GM23338 (cell line): ENCODE results near the gene SSTR1. TPM values are rescaled to one million over a fixed set of nuclear protein-coding genes. Genes with fewer than 3 reads are reported as not detected.
"Not testable (repeated sequence)": the region's sequence is repeated elsewhere in the genome, so short reads cannot be mapped to it uniquely, and the experiment has no call there.

ENCODE experiments used
- ATAC-seq: fragments of 200-7000 bp; cut with Tn5 transposase; 3 replicates; pipeline ENCODE4 v1.9.1; 2020
- DNase-seq: peaks from one replicate; pipeline ENCODE4 v3.0.0-alpha.2; 2015; ENCODE audit warnings: low spot score
- H2AFZ ChIP-seq: fragments of 200-600 bp; sonication (generic); 2 replicates; pipeline ENCODE4 v1.8.0; 2016; ENCODE audit warnings: antibody characterized with exemption, mild to moderate bottlenecking, moderate library complexity
- H3F3A ChIP-seq: fragments of 200-600 bp; sonication (generic); replicated peaks from 2 replicates; pipeline ENCODE4 v1.8.0; 2017; ENCODE audit warnings: antibody characterized with exemption, mixed run types, low read depth
- H3K27ac ChIP-seq: fragments of 200-600 bp; sonication (generic); 2 replicates; pipeline ENCODE4 v1.6.1; 2016; ENCODE audit warnings: low read depth
- H3K27me3 ChIP-seq: fragments of 200-600 bp; sonication (generic); 2 replicates; pipeline ENCODE4 v1.8.0; 2016; ENCODE audit warnings: mild to moderate bottlenecking, mixed run types, moderate library complexity; ENCODE audit not compliant: insufficient read depth
- H3K36me3 ChIP-seq: fragments of 200-600 bp; sonication (generic); 2 replicates; pipeline ENCODE4 v1.8.0; 2016; ENCODE audit warnings: mild to moderate bottlenecking; ENCODE audit not compliant: insufficient read depth
- H3K4me1 ChIP-seq: fragments of 200-600 bp; sonication (generic); 2 replicates; pipeline ENCODE4 v1.8.0; 2016; ENCODE audit warnings: mild to moderate bottlenecking, moderate library complexity; ENCODE audit not compliant: insufficient read depth
- H3K4me2 ChIP-seq: fragments of 200-600 bp; sonication (generic); 2 replicates; pipeline ENCODE4 v1.7.1; 2017; ENCODE audit warnings: mixed run types
- H3K4me3 ChIP-seq: fragments of 200-600 bp; sonication (generic); 2 replicates; pipeline ENCODE4 v1.6.1; 2016; ENCODE audit warnings: mixed run types
- H3K79me2 ChIP-seq: fragments of 200-600 bp; sonication (generic); replicated peaks from 2 replicates; pipeline ENCODE4 v1.8.0; 2017; ENCODE audit warnings: mild to moderate bottlenecking; ENCODE audit not compliant: insufficient read depth
- H3K9me2 ChIP-seq: fragments of 200-600 bp; sonication (generic); 2 replicates; pipeline ENCODE4 v1.8.0; 2017; ENCODE audit not compliant: insufficient read depth
- H4K20me1 ChIP-seq: fragments of 200-600 bp; sonication (generic); replicated peaks from 2 replicates; pipeline ENCODE4 v1.8.0; 2017; ENCODE audit warnings: mild to moderate bottlenecking; ENCODE audit not compliant: insufficient read depth
- H3K27ac Mint-ChIP-seq: 2 replicates; pipeline ENCODE4 v1.8.0; 2020; ENCODE audit warnings: inconsistent platforms, mild to moderate bottlenecking, moderate library complexity, mixed read lengths
- H3K27me3 Mint-ChIP-seq: 3 replicates; pipeline ENCODE4 v1.8.0; 2022; ENCODE audit warnings: low read depth, mild to moderate bottlenecking, moderate library complexity, mixed read lengths, inconsistent platforms; ENCODE audit not compliant: insufficient read depth, poor library complexity
- H3K36me3 Mint-ChIP-seq: 3 replicates; pipeline ENCODE4 v1.8.0; 2021; ENCODE audit warnings: low read depth, mild to moderate bottlenecking, inconsistent platforms, moderate library complexity, mixed read lengths
- H3K4me1 Mint-ChIP-seq: 3 replicates; pipeline ENCODE4 v1.8.0; 2020; ENCODE audit warnings: mild to moderate bottlenecking, inconsistent platforms, mixed read lengths
- H3K4me3 Mint-ChIP-seq: 3 replicates; pipeline ENCODE4 v1.8.0; 2021; ENCODE audit warnings: moderate library complexity, mild to moderate bottlenecking, inconsistent platforms, mixed read lengths
- H3K9me3 Mint-ChIP-seq: 3 replicates; pipeline ENCODE4 v1.8.0; 2020; ENCODE audit warnings: moderate library complexity, mild to moderate bottlenecking, inconsistent platforms, mixed read lengths
- POLR2AphosphoS5 ChIP-seq: IDR thresholded peaks from 2 replicates; pipeline ENCODE4 v1.6.1; 2016; ENCODE audit warnings: antibody characterized with exemption, low read depth
- polyA plus RNA-seq: library from polyadenylated mRNA; unstranded; fragments of >200 nt; fragmentation: Nextera tagmentation; extraction: Ambion mirVana; gene quantifications from 2 replicates; pipeline ENCODE4 v1.2.1, GENCODE V29; 2016
- total RNA-seq: library from RNA; depleted of rRNA; stranded (reverse); fragments of >200 nt; shearing (Covaris generic); gene quantifications from 2 replicates; pipeline ENCODE4 v1.2.3, GENCODE V29; 2014
- TF ChIP-seq, protein P1 (sequence below), 2 experiments: fragments of 200-600 bp in 1 of 2; sonication (generic) in 1 of 2; conservative IDR thresholded peaks; 2 replicates each; pipeline versions ENCODE4 v1.5.1 to v1.6.1; 2016 to 2017; ENCODE audit warnings: antibody characterized with exemption in 2 of 2, low read depth in 2 of 2, mild to moderate bottlenecking in 2 of 2, moderate library complexity in 1 of 2
- TF ChIP-seq, protein P2 (sequence below): IDR thresholded peaks from 2 replicates; pipeline ENCODE4 v1.6.1; 2016; ENCODE audit warnings: antibody characterized with exemption

SSTR1 gene
- total and polyA plus RNA-seq, 2 experiments from 2014 or later: 0.42 to 0.80 TPM

DNA sequence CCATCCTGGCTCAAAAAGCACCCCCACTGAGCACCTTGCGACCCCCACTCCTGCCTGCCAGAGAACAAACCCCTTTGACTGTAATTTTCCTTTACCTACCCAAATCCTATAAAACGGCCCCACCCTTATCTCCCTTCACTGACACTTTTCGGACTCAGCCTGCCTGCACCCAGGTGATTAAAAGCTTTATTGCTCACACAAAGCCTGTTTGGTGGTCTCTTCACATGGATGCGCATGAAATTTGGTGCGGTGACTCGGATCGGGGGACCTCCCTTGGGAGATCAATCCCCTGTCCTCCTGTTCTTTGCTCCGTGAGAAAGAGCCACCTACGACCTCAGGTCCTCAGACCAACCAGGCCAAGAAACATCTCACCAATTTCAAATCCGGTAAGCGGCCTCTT, 16.9 kb upstream of the SSTR1 start:
- H3F3A ChIP-seq: peaks cover 19% of the 10 kb centered on the region
- not testable (repeated sequence) for H4K20me1 ChIP-seq, ATAC-seq, H2AFZ ChIP-seq, H3K9me2 ChIP-seq, H3K27me3 ChIP-seq
- peaks cover 24% of the 10 kb centered on the region for H3K9me3 Mint-ChIP-seq
- H3K4me1 ChIP-seq: peaks cover 36% of the 10 kb centered on the region
- peak overlapping the region; percentile 90 for H3K4me3 ChIP-seq
- peak; percentile 56 for TF ChIP-seq POLR2AphosphoS5
- peaks cover 60% of the 10 kb centered on the region for H3K36me3 Mint-ChIP-seq
- peaks cover 57% of the 10 kb centered on the region for H3K4me1 Mint-ChIP-seq
- peaks cover 25% of the 10 kb centered on the region for H3K36me3 ChIP-seq
- peak overlapping the region; percentile 99 for H3K27ac Mint-ChIP-seq
- H3K27me3 Mint-ChIP-seq: peaks cover 35% of the 10 kb centered on the region
- H3K4me3 Mint-ChIP-seq: peak overlapping the region; percentile 98
- DNase-seq: peak; percentile 26
- H3K27ac ChIP-seq: peak overlapping the region; percentile 97
- peaks cover 44% of the 10 kb centered on the region for H3K79me2 ChIP-seq
- H3K4me2 ChIP-seq: peak overlapping the region; percentile 83

DNA sequence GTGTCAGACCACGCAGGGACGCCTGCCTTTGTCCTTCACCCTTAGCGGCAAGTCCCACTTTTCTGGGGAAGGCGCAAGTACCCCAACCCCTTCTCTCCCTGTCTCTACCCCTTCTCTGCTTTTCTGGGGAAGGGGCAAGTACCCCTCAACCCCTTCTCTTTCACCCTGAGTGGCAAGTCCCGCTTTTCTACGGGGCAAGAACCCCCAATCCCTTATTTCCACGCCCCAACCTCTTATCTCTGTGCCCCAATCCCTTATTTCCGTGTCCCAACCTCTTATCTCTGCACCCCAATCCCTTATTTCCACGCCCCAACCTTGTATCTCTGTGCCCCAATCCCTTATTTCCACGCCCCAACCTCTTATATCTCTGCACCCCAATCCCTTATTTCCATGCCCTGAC, 16.2 kb upstream of the SSTR1 start:
- ATAC-seq, H2AFZ ChIP-seq, DNase-seq, H3K9me2 ChIP-seq, H4K20me1 ChIP-seq, H3K27me3 ChIP-seq: not testable (repeated sequence)
- Histone ChIP-seq H3K36me3 (peaks cover 28% of the 10 kb centered on the region), H3K4me2 (peak overlapping the region; percentile 83), H3K4me3 (peak overlapping the region; percentile 90), H3K79me2 (peaks cover 47% of the 10 kb centered on the region), H3F3A (peaks cover 22% of the 10 kb centered on the region), H3K4me1 (peaks cover 38% of the 10 kb centered on the region), H3K27ac (peak overlapping the region; percentile 97)
- TF ChIP-seq POLR2AphosphoS5: peak; percentile 7; the same call in 1 of the 2 replicates
- Mint-ChIP-seq H3K36me3 (peaks cover 62% of the 10 kb centered on the region), H3K27ac (peak overlapping the region; percentile 99), H3K9me3 (peaks cover 24% of the 10 kb centered on the region), H3K27me3 (peaks cover 40% of the 10 kb centered on the region), H3K4me3 (peak overlapping the region; percentile 98), H3K4me1 (peaks cover 58% of the 10 kb centered on the region)

DNA sequence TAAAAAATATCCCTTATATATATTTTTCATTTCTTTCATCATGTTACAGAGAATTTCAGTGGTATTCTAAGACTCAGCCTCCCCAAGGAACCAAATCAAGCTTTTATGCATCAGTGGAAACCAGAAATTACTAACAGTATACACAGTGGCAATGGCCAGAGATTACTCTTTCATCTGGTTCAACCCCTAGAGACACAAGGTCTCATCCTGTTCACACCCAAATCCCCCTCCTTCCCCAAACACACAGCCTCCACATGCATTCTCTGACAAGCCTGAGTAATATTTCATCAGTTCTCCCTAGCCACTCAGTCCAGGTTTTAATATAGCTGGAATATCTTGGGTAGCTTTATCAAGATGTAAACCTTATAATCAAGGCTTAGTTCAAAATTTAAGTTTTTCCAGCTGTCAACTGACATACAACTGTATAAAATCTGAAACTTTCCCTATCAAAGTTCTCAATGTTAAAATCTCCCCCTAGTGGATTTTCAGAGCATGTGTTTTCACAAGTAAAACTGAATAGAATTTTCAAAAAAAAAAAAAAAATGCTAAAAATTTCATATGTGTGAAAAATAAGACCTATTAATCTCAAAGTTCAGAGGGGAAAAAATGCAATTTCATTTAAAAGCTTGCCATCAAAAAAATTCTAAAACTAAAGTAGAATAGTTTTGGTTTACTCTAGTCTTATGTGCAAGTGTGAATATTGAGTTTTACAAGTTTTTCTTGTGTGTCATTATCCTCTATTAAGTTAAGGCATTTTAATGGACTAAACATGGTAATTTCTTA, 10.5 kb upstream of the SSTR1 start:
- Histone ChIP-seq H3K4me2 (peak overlapping the region; percentile 86), H3K79me2 (peaks cover 27% of the 10 kb centered on the region), H3K27ac (peak overlapping the region; percentile 99), H3K27me3 (no peaks in the 10 kb centered on the region), H4K20me1 (peaks cover 8% of the 10 kb centered on the region), H2AFZ (no peak overlapping the region), H3K36me3 (peaks cover 65% of the 10 kb centered on the region), H3K4me3 (peak overlapping the region; percentile 70), H3K4me1 (peaks cover 39% of the 10 kb centered on the region), H3F3A (peaks cover 69% of the 10 kb centered on the region), H3K9me2 (no peaks in the 10 kb centered on the region)
- Mint-ChIP-seq H3K36me3 (peaks cover 95% of the 10 kb centered on the region), H3K4me1 (peaks cover 62% of the 10 kb centered on the region), H3K9me3 (peaks cover 14% of the 10 kb centered on the region), H3K27me3 (peaks cover 47% of the 10 kb centered on the region), H3K4me3 (peak overlapping the region; percentile 60), H3K27ac (peak overlapping the region; percentile 90)
- ATAC-seq (peak; percentile 12; the same call in 2 of the 3 replicates), DNase-seq (peak; percentile 23)
- peak; percentile 55 for TF ChIP-seq POLR2AphosphoS5
- TF ChIP-seq, protein P1, sequence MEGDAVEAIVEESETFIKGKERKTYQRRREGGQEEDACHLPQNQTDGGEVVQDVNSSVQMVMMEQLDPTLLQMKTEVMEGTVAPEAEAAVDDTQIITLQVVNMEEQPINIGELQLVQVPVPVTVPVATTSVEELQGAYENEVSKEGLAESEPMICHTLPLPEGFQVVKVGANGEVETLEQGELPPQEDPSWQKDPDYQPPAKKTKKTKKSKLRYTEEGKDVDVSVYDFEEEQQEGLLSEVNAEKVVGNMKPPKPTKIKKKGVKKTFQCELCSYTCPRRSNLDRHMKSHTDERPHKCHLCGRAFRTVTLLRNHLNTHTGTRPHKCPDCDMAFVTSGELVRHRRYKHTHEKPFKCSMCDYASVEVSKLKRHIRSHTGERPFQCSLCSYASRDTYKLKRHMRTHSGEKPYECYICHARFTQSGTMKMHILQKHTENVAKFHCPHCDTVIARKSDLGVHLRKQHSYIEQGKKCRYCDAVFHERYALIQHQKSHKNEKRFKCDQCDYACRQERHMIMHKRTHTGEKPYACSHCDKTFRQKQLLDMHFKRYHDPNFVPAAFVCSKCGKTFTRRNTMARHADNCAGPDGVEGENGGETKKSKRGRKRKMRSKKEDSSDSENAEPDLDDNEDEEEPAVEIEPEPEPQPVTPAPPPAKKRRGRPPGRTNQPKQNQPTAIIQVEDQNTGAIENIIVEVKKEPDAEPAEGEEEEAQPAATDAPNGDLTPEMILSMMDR (conservative IDR thresholded peaks at IDR 0.05; ENCODE audit: low read depth in 2 of 2): peak in 1 of 2 experiments; percentile 72; a peak in 3 of 4 replicates
- TF ChIP-seq, protein P2, sequence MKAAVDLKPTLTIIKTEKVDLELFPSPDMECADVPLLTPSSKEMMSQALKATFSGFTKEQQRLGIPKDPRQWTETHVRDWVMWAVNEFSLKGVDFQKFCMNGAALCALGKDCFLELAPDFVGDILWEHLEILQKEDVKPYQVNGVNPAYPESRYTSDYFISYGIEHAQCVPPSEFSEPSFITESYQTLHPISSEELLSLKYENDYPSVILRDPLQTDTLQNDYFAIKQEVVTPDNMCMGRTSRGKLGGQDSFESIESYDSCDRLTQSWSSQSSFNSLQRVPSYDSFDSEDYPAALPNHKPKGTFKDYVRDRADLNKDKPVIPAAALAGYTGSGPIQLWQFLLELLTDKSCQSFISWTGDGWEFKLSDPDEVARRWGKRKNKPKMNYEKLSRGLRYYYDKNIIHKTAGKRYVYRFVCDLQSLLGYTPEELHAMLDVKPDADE: no peak
